Testis (tissue), 2 donors: ENCODE results near the gene NPNT.

Experiments
- POLR2A ChIP-seq: fragments of 450-650 bp; IDR thresholded peaks from one replicate; pipeline ENCODE4 v1.6.1; 2017; ENCODE audit warnings: antibody characterized with exemption, mild to moderate bottlenecking, moderate library complexity
- TF ChIP-seq, protein P1 (sequence below), 3 experiments: fragments of 450-650 bp in 2 of 3; fragments of 200-600 bp in 1 of 3; sonication (generic) in 1 of 3; IDR thresholded peaks; one replicate each; pipeline ENCODE4 v1.5.1; 2016 to 2019; ENCODE audit warnings: antibody characterized with exemption in 3 of 3, mild to moderate bottlenecking in 2 of 3, moderate library complexity in 1 of 3

DNA sequence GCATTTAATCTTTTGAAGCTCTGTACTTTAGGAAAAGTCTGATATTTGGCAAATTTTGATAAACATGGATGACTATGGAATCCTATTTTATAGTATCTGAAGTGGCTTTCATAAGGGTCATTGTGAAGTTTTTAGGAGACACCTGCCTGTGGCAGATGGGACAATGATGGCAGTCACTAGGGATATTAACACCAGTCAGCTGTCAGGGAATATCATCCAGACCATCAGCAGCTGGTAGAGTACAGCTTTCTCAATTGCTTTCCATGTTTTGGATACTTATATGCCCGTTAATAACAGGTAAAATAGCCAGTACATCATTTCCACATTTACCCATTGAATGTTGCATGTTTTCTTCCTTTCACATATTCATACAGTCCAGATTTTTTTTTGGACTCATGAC is 39.1 kb downstream of the NPNT start:
- TF ChIP-seq, protein P1, sequence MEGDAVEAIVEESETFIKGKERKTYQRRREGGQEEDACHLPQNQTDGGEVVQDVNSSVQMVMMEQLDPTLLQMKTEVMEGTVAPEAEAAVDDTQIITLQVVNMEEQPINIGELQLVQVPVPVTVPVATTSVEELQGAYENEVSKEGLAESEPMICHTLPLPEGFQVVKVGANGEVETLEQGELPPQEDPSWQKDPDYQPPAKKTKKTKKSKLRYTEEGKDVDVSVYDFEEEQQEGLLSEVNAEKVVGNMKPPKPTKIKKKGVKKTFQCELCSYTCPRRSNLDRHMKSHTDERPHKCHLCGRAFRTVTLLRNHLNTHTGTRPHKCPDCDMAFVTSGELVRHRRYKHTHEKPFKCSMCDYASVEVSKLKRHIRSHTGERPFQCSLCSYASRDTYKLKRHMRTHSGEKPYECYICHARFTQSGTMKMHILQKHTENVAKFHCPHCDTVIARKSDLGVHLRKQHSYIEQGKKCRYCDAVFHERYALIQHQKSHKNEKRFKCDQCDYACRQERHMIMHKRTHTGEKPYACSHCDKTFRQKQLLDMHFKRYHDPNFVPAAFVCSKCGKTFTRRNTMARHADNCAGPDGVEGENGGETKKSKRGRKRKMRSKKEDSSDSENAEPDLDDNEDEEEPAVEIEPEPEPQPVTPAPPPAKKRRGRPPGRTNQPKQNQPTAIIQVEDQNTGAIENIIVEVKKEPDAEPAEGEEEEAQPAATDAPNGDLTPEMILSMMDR (IDR thresholded peaks at IDR 0.05): no peak
- no peak for TF ChIP-seq POLR2A
